Measurements from ENCODE around the gene TRIM8. TPM values are rescaled to one million over a fixed set of nuclear protein-coding genes. Genes with fewer than 3 reads are reported as not detected.

The TRIM8 gene
- total RNA-seq, 1 experiment from 2014 or later, result 36.3 TPM

- DNase-seq (ENCODE audit: low spot score) (no peak), ATAC-seq (no peak)
- Mint-ChIP-seq H3K4me1 (peaks cover 82% of the 10 kb centered on the region), H3K27ac (peak overlapping the region; percentile 90), H3K36me3 (no peaks in the 10 kb centered on the region), H3K9me3 (no peaks in the 10 kb centered on the region), H3K4me3 (no peak overlapping the region), H3K27me3 (ENCODE audit: low read depth) (no peaks in the 10 kb centered on the region)
- POLR2A ChIA-PET, result interaction anchor here (0.6 to 2.9 kb wide), 9 partner anchors 9 to 301 kb away, joined by 3 to 22 read pairs (median 4); partner anchors contain the start of genes ARL3 and TRIM8
- CTCF ChIA-PET, result interaction anchor here (0.6 to 5.1 kb wide), 10 partner anchors 10 to 87 kb away, joined by 3 to 45 read pairs (median 6); partner anchors contain the start of genes ARL3 and TRIM8
- TF ChIP-seq GABPB1 (CRISPR knock-in tag; IDR thresholded peaks at IDR 0.05) (no peak), CREB1 (CRISPR knock-in tag; IDR thresholded peaks at IDR 0.05) (no peak), CDX4 (CRISPR knock-in tag; IDR thresholded peaks at IDR 0.05; ENCODE audit: borderline replicate concordance) (no peak), GTF2I (CRISPR knock-in tag; conservative IDR thresholded peaks at IDR 0.05) (no peak), GRHL2 (CRISPR knock-in tag; IDR thresholded peaks at IDR 0.05; ENCODE audit: insufficient replicate concordance, severe bottlenecking) (no peak), NFYB (CRISPR knock-in tag; conservative IDR thresholded peaks at IDR 0.05; ENCODE audit: low read depth) (no peak), E2F5 (CRISPR knock-in tag; IDR thresholded peaks at IDR 0.05) (no peak), ZNF263 (CRISPR knock-in tag; IDR thresholded peaks at IDR 0.05; ENCODE audit: low read depth) (no peak), IRF1 (CRISPR knock-in tag; IDR thresholded peaks at IDR 0.05) (no peak), ZSCAN18 (CRISPR knock-in tag; IDR thresholded peaks at IDR 0.05) (no peak), ZBTB43 (CRISPR knock-in tag; IDR thresholded peaks at IDR 0.05) (no peak), TCF7 (CRISPR knock-in tag; IDR thresholded peaks at IDR 0.05; ENCODE audit: low read depth) (no peak), CTCF (IDR thresholded peaks at IDR 0.05) (no peak), HMGA2 (CRISPR knock-in tag; IDR thresholded peaks at IDR 0.05) (no peak)
Measured at GRCh38 chr10:102628451-102628911, 15.8 kb upstream of the TRIM8 start.

- H3K27ac Mint-ChIP-seq, result peak overlapping the region; percentile 90
- CTCF ChIA-PET, result interaction anchor here (0.7 to 4.9 kb wide), 15 partner anchors 9 to 127 kb away, joined by 3 to 45 read pairs (median 5); partner anchors contain the start of genes ACTR1A, ARL3, SUFU and TRIM8
Measured at GRCh38 chr10:102629661-102630614, 14.3 kb upstream of the TRIM8 start.

More at GRCh38 chr10:102629661-102630614, 14.3 kb upstream of the TRIM8 start:
- Mint-ChIP-seq H3K4me1 (peaks cover 85% of the 10 kb centered on the region), H3K4me3 (no peak overlapping the region; the same call in 1 of the 2 replicates), H3K9me3 (no peaks in the 10 kb centered on the region), H3K36me3 (no peaks in the 10 kb centered on the region), H3K27me3 (ENCODE audit: low read depth) (no peaks in the 10 kb centered on the region; the same call in 1 of the 2 replicates)
- POLR2A ChIA-PET, result interaction anchor here (0.6 to 2.1 kb wide), 9 partner anchors 8 to 84 kb away, joined by 3 to 15 read pairs (median 4); partner anchors contain the start of genes ARL3 and TRIM8
- DNase-seq (ENCODE audit: low spot score) (peak; percentile 67), ATAC-seq (peak; percentile 74)
- TF ChIP-seq SP1 (CRISPR knock-in tag; conservative IDR thresholded peaks at IDR 0.05) (0 out of 2 replicates have a peak, but pooled peaks have one; percentile 32), MXD4 (CRISPR knock-in tag; IDR thresholded peaks at IDR 0.05; ENCODE audit: borderline replicate concordance) (no peak), KAT7 (CRISPR knock-in tag; IDR thresholded peaks at IDR 0.05; ENCODE audit: borderline replicate concordance) (no peak), AFF4 (CRISPR knock-in tag; IDR thresholded peaks at IDR 0.05; ENCODE audit: borderline replicate concordance) (0 out of 2 replicates have a peak, but pooled peaks have one; percentile 25), ZNF423 (CRISPR knock-in tag; IDR thresholded peaks at IDR 0.05) (peak; percentile 89), ZBTB43 (CRISPR knock-in tag; IDR thresholded peaks at IDR 0.05) (0 out of 2 replicates have a peak, but pooled peaks have one; percentile 46)

All from WTC11 (cell line).